ENCODE measurements around the gene RAB26.

The RAB26 gene

DNA sequence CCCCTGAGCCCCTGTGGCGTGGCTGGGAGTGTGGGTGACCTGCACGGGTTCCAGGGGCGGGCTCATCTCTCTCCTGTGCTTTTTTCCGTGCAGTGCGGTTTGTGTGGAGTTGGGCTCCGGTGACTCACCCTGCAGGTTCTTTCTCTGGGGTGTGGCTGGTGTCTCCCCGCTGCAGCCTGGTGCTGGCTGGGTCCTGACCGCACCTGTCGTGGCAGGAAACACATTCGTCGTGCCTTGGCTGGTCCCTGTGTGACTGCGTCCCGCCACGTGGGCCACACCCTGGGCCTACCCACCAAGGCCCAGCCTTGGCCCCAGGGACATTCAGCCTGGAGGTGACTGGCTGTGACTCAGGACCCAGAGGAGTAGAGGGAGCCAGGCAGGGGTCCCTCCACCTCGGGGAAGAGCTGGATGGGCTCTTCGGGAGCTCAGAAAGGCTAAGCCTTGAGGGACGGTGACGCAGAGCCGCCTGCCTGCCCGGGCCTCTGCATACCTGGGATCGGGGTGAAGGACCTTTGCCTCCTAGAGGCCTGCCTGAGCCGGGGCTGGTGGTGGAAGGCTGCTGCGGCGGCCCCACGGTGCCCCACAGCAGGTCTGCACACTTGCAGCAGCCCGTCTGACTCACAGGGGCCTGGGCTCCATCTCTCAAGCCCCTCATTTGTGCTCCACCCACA is 14.9 kb downstream of the RAB26 start:
- DNase-seq, result no peak

DNA sequence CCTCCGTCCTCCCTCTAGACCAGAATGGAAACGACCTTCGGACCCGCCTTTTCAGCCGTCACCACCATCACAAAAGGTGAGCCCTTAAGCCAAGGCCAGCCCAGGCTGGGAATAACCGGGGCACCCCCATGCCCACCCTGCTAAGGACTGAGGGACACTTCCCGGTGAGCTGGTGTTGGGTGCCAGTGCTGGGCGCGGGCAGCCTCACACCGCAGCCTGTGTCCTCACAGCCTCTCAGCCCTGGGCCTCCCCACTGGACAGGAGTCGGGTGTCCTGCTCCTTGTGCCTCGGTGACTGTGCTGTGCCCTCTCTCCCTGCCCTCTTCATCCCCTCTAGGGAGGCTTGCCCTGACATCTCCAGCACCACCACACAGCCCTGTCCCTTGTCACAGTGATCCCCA is 17.4 kb downstream of the RAB26 start:
- DNase-seq, result no peak

DNA sequence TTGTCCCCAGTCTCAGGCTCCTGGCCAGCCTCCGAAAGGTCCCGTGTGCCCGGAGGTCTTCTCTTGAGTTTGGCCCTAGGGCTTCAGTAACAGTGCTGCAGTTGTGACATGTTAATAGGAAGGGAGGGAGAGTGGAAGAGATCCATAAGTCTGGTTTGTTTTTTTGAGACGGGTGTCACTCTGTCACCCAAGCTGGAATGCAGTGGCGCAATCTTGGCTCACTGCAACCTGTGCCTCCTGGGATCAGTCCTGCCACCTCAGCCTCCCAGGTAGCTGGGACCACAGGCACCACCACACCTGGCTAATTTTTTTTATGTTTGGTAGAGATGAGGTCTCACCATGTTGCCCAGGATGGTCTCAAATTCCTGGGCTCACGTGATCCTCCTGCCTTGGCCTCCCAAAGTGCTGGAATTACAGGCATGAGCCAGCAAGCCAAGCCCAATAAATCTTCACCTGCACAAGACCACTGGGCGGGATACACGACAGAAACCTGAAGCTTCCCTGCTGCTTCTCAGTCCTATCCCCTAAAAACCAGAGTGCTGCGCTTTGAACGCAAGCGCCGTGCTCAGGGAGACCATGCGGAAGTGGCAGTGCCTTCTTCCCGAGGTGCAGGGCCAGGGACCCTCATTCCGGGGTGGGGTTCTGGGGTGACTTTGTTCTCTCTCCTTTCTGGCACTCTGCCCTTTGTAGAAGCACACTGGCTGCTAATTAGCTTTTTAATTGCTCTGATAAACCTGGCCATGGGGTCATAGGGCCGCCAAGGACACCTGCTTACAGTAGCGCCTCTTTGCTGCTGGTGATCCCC is 18.0 kb downstream of the RAB26 start:
- no peak for DNase-seq

DNA sequence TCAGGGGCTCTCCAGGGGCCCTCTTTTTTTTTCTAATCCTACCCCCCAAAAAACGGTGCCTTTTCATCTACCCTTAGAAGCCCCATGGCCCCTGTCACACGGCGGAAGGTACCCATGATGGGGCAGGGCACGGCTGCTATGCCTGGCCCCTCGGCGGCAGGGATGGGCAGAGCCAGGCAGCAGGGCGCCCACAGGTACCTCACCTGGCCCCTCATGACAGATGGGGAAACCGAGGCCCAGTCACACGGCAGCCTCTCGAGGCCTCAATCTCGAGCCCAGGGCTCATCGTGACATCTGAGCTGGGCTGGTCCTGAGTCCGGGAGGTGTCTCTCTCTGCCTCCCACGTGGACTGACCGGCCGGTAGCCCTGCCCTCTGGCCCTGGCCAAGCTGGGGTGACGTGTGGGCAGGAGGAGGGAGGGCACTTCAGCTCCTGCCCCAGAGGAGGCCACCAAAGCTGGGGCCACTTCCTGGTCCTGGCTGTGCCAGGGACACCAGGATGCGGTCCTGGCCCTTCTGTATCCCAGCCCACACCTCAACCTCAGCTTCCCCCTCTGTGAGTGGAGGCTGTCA is 18.7 kb downstream of the RAB26 start:
- no peak for DNase-seq

DNA sequence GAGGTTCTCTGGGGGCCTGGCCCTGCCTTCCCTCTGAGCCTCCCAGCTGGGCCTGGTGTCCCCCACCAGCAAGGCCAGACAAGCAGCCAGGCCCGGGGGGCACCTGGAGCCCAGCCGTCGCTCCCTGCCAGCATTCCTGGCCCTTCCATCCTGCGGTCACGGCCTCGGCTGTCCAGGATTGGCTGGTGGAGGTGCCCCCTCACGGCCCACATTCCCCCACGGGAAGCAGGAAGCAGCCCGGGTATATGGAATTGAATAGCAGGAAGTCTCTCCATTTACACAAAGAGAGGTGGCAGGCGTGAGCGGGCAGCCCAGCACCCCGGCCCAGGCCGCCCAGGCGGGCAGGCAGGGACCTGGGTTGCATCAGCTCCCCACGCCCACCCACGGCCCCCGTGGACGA is 21.7 kb downstream of the RAB26 start:
- no peak for DNase-seq

DNA sequence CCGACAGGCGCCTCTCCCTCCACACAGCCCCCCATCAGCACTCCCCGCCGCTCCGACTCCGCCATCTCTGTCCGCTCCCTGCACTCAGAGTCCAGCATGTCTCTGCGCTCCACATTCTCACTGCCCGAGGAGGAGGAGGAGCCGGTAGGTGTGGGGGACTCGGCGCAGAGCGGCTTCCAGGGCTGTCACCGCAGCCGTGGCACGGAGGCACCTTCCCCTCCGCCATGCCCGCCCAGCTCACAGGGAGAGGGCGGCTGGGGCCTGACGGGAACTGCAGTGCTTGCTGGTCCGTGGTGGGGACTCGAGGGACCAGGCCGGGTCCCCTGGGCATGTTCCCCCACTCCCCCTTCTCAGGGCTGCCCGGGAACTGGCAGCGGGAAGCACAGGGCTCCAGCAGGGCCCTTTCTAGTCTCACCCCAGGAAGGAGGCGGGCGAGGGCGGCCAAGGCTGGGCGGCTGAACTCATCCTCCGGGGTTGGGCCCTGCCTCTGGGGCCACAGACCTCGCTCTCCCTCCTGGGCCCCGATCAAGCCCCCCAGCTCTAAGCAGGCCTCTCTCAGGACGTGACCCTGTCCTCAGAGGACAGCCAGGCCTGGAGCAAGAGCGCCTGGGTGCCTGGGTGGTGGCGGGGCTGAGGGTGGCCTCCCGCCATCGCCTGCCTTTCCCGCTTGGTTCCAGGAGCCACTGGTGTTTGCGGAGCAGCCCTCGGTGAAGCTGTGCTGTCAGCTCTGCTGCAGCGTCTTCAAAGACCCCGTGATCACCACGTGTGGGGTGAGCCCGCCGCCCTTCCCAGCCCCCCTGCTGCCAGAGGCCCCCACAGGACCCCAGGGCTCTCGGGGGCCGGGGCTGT is 22.4 kb downstream of the RAB26 start:
- no peak for DNase-seq

DNA sequence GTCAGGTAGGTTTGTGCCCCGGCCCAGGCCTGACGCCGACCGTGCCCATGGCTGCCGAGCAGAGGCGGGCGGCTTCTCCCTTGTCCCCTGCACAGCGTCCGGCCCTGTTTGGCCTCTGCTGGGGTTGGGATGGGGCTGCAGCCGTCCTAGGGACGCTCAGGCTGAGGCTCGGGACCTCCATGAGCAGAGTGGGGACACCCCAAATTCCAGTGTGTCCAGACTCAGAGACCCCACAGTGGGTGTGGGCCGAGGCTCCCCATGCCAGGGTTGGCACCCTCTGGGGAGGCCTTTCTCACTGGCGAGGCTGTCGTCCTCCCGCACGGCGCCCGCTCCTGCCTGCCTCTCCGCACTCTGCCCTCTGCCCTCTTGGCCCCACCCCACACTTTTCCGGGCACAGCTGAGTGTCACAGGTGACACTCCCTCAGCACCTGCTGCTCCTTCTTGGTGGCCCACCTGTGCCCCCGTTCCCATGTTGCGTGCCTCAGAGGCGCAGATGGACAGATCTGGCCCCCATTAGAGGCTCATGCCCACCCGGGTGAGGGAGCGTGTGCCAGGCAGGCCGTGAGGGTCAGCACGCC is 23.3 kb downstream of the RAB26 start:
- no peak for DNase-seq

DNA sequence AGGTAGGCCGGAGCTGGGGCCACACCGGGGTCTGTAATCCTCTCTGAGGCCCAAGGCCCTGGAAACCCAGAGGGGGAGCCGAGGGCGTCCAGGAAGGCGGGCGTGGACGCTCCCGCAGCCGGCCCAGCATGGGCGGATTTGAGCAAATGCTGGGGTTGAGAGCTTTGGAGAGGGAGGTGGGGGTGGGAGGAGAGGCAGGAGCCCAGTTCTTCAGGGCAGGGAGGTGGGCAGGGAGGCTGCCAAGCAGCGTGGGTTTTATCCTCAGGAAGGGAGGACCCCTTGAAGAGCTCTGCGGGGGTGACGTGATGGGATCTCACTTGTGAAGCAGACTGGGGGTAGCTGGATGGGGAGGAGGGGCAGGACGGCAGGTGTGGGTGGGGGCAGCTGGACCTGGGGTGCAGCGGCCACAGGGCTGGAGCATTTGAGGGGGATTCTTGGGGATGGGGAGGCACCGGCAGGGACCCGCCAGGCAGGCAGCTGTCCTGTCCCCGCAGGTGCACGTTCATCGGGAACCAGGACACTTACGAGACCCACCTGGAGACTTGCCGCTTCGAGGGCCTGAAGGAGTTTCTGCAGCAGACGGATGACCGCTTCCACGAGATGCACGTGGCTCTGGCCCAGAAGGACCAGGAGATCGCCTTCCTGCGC is 24.4 kb downstream of the RAB26 start:
- no peak for DNase-seq

DNA sequence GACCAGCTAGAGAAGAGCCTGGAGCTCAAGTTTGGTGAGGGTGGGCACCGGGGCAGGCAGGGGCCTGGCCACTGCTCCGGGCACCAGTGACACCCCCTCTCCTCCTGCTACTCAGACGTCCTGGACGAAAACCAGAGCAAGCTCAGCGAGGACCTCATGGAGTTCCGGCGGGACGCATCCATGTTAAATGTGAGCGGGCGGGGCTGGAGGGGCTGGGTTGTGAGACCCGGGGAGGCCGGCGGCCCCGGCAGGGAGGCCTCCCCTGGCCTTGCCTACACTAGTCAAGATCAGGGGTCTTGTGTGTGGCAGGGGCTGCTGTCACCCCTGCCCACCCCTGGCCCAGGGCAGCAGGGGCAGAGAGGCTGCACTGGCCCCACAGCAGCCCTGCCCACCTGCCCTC is 24.9 kb downstream of the RAB26 start:
- no peak for DNase-seq

DNA sequence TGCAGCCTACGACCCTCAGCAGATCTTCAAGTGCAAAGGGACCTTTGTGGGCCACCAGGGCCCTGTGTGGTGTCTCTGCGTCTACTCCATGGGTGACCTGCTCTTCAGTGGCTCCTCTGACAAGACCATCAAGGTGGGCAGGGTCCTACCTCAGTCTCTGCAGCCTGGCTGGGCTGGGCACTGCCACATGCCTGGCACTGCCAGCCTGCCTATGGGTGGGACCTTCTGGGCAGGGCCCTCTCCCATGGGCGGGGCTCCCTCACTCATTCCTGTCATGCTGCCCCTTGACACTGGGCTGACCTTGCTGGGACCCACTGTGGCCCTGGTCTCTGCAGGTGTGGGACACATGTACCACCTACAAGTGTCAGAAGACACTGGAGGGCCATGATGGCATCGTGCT is 25.5 kb downstream of the RAB26 start:
- DNase-seq, result no peak

DNA sequence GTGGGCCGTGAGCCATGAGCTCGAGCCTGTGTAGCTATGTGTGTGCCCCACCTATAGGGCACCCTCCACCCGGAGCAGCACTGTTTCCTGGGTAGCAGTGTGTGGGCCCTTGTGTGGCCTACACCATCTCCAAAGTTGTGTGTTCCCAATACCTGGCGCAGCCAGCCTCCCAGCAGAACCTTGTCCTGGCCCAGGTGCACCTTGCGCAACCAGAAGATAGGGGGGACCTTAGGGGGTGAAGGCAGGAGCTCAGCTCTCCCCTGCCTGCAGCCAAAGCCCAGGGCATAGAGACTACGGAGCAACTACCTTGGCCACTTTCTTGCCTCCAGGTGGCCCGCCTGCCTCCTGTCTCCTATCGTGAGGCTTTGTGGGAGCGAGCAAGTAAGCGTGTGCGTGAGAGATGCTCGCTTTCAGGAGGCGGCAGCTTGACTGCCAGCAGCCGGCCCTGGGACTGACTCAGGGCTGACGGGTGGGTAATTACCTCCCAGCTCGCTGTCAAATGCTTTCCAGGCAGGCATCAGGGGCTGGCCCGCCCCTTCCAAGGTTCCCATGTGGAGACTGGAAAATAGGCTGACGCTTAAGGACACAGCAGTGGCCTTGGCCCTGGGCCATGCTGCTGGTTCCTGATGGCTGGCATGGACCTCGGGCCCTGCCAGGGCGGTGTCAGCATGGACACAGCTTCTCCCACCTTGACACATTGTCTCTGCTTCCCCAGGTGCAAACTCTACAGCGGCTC is 26.1 kb downstream of the RAB26 start:
- DNase-seq, result no peak

DNA sequence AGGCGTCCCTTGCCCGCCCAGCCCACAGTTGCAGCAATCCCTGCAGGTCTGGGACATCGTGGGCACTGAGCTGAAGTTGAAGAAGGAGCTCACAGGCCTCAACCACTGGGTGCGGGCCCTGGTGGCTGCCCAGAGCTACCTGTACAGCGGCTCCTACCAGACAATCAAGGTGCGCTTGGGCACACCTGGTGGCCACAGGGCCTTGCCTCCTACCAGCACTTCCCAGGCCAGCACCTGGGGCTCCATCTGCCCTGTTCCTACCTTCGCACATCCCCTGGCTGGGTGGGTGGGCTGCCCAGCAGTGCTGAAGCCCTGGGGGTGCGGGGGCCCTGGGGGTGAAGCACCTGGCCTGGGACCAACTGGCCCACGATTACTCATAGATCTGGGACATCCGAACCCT is 27.0 kb downstream of the RAB26 start:
- no peak for DNase-seq

DNA sequence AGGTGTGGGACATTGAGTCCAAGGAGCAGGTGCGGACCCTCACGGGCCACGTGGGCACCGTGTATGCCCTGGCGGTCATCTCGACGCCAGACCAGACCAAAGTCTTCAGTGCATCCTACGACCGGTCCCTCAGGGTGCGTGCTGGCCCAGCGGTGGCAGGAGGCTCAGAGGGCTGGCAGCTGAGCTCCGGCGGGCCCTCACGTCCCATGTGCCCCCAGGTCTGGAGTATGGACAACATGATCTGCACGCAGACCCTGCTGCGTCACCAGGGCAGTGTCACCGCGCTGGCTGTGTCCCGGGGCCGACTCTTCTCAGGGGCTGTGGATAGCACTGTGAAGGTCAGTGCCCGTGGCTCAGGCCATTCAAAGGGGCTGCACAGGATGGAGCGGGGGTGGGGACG is 27.6 kb downstream of the RAB26 start:
- no peak for DNase-seq

DNA sequence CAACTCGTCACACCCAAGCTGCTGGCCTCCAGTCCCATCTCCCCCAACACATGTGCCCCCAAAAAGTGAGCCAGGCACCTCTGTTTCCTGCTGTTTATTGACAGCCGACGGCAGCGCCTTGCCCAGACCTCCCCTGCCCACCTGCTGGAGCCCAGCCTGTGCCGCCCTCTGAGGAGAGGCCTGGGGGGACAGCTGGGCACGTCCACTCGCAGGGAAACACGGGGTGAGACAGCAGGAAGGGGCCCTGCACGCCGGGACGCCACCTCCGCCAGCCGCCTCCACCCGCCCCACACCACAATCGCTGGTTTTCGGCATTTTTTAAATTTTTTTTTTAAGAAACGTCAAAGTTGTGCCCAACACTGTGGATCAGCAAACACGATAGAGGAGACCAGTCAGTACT is 28.7 kb downstream of the RAB26 start:
- no peak for DNase-seq

DNA sequence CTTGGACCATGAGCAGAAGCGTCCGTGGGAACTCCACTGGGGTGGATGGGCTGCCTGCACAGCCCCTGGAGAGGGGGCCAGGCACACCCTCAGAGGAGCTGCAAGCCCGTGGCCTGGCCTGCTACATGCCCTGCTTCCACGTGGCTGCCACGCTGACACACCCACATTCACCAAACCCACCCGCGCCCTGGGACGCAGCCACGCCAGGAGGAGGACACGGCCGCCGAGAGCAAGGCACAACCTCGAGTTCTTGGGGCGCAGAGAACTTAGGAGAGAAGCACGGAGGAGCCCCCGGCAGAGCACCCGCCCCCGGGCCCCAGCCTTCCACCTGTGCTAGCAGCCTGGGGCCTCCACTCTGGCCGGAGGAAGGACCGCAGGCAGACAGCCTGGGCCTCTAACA is 29.1 kb downstream of the RAB26 start:
- DNase-seq, result no peak

DNA sequence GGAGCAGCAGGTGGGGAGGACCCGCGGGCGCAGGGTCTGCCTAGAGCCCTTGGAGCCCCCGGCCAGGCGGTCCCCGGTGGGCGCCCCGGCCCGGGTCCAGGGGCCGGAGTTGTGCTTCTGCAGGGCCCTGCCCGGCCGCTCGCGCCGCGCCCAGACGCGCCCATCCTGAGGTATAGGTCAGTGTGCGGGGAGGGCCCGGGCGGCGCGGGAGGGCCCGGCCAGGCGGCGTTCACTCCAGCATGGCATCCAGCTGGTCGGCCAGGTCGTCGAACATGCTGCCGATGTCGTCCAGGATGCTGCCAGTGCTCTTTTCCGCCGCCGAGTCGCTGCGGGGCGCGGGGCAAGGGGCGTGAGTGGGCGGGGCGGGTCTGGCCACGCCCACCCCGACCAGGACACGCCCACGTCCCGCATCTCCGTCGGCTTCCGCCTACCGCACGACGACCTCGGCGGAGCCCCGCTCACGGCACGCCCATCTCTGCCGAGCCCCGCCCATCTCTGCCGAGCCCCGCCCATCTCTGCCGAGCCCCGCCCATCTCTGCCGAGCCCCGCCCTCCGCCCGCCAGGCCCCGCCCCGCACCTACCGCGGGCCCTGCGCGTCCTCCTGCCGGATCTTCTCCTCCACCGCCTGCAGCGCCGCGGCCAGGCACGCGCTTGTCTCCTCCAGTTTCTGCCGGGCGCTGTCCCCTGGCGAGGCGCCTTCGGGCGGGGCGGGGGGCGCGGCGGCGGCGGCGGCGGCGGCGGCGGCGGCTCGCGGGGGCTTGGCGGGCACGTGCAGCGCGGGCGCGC is 30.1 kb downstream of the RAB26 start:
- no peak for DNase-seq

DNA sequence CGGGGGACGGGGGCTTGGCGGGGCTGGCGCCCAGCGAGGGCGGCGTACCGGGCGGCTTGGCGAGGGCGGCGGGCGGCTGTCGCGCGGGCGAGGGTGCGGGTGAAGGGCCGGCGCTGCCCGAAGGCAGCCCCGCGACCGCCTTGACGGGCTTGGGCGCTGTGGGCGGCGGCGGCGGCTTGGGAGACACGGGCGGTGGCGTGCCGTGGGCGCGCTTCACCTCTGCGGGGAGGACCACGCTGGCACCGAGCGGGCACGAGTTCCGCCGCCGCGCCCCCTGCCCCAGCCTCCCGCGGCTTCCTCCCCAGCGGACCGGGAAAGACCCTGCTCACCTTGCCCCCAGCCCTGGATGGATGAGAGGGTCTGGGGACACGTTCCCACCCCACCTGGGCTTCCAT is 30.7 kb downstream of the RAB26 start:
- DNase-seq, result no peak

DNA sequence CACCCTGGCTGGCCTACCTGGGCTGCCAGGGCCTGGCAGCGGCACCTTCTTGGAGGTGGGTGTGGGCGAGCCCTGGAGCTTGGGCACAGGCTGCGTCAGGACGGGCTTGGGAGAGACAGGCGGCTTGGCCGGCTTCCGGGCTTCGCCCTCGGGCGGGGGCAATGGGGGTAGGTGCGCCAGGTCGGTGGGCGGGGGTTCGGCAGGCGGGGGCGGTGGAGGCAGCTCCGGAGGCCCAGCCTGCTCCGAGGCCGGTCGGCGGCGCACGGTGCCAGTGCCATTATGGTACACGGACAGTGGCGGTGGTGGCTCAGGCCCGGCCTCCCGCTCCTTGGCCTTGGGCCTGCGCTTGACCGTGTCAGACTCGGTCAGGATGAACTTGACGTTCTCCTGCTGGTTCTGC is 31.2 kb downstream of the RAB26 start:
- no peak for DNase-seq

DNA sequence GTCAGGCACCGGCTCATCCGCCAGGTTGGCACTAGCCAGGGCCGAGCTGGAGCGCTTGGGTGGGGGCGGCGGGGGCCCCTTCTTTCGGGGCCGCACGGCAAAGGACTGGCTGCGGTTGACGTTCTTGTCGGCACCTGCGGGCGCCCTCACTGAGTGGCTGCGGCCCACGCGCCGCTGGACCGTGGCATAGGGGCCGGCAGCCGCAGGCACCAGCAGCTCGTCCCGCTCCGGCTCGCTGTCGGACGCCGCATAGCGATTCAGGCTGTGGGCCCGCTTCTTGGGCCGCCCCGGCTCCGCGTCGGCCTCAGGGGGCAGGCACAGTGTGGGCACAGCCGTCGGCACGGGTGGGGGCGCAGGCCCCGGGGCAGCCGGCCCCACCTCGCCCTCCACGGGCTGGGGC is 32.0 kb downstream of the RAB26 start:
- no peak for DNase-seq

DNA sequence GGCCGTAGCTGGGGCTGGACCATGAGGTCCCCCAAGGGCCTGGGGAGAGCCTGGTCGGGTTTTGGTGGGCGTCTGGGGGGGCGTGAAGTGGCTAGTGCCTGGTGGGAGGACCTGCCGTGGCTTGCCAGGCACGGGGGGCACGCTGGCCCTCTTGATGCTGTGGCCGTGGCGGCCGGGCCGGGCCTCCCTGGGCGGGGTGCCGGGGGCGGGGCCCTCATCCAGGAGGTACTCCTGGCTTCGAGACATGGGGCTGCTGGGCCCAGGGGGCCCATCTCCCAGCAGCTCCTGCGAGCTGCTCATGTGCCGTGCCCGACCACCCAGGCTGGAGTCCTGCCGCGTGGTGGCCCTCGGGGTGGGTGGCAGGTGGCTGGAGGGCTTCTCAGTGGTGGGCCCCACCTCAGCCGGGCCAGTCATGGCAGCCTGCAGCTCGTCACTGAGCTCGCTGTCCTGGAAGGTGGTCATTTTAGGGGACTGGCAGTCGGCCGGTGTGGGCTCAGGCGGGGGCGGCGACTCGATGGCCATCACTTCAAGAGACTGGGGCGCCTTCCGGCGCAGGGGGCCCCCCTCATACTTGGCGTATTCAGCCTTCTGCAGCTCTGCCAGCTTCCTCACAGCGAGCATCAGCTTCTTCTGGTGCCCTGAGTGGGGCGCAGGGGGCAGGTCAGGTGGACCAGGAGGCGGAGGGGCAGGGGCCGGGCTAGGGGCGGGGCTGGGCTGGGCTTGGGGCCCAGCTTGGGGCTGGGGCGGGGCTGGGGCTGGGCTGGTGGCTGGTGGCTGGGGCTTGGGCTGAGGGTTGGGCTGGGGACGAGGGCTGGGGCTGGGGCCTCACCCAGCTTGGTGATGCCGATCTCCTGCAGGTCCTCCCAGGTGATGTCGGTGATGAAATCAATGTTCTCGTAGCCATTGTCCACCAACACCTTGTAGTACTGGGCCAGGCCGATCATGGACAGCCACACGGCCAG is 32.8 kb downstream of the RAB26 start:
- no peak for DNase-seq

Measured in NCI-H748 treated with DMSO at 0.1 percent for 48 hours (cell line).